Activated CD4-positive, CD25-positive, alpha-beta regulatory T cell (primary cell): ENCODE results near the gene PCDHB11.
"Not testable (repeated sequence)": the region's sequence is repeated elsewhere in the genome, so short reads cannot be mapped to it uniquely, and the experiment has no call there.

Experiments used
- DNase-seq, 4 experiments: peaks; one replicate each; lab custom pipeline; 2025; lab: John Stamatoyannopoulos, UW

PCDHB11 gene

GRCh38 chr5:141199359-141200235 is at the start of gene PCDHB11:
Gene PCDHB11, plus strand, starts transcription at chr5:141199627. Its CDS starts 148 bp downstream, at chr5:141199775.
- DNase-seq, result no peak

GRCh38 chr5:141149812-141150211 is 49.6 kb upstream of the PCDHB11 start, which contains the start of gene PCDHB6:
Gene PCDHB6, plus strand, starts transcription at chr5:141150057. Its CDS starts 201 bp downstream, at chr5:141150258.
- no peak for DNase-seq

DNA sequence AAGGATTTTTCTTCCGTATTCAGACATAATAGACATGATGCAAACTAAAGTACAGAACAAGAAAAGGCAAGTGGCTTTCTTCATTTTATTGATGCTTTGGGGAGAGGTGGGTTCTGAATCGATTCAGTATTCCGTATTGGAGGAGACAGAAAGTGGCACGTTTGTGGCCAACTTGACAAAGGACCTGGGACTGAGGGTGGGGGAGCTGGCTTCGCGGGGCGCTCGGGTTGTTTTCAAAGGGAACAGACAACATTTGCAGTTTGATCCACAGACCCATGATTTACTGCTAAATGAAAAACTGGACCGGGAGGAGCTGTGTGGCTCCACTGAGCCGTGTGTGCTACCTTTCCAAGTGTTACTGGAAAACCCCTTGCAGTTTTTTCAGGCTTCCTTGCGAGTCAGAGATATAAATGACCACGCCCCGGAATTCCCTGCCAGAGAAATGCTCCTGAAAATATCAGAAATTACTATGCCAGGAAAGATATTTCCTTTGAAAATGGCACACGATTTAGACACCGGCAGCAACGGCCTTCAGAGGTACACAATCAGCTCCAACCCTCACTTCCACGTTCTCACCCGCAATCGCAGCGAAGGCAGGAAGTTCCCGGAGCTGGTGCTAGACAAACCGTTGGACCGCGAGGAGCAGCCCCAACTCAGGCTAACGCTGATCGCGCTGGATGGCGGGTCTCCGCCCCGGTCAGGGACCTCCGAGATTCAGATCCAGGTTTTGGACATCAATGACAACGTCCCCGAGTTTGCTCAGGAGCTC is 49.0 kb upstream of the PCDHB11 start:
- no peak for DNase-seq

DNA sequence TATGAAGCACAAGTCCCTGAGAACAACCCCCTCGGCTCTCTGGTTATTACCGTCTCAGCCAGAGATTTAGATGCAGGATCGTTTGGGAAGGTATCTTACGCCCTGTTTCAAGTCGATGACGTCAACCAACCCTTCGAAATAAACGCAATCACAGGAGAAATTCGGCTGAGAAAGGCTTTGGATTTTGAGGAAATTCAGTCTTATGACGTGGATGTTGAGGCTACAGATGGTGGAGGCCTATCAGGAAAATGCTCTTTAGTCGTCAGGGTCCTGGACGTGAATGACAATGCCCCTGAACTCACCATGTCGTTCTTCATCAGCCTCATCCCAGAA is 48.5 kb upstream of the PCDHB11 start:
- DNase-seq, result no peak

GRCh38 chr5:141151632-141152031 is 47.8 kb upstream of the PCDHB11 start:
- DNase-seq, result not testable (repeated sequence)

GRCh38 chr5:141152096-141152495 is 47.3 kb upstream of the PCDHB11 start:
- DNase-seq, result not testable (repeated sequence)

GRCh38 chr5:141155540-141156374 is 43.7 kb upstream of the PCDHB11 start:
- DNase-seq, result no peak

GRCh38 chr5:141157356-141157755 is 42.1 kb upstream of the PCDHB11 start:
- DNase-seq, result not testable (repeated sequence)

GRCh38 chr5:141157901-141158300 is 41.5 kb upstream of the PCDHB11 start:
- DNase-seq, result not testable (repeated sequence)

GRCh38 chr5:141172381-141173204 is 26.8 kb upstream of the PCDHB11 start, which contains the start of gene PCDHB7:
Gene PCDHB7, plus strand, starts transcription at chr5:141172644. Its CDS starts 192 bp downstream, at chr5:141172836.
- no peak for DNase-seq

- not testable (repeated sequence) for DNase-seq
Measured at GRCh38 chr5:141174291-141175104, 24.9 kb upstream of the PCDHB11 start.

GRCh38 chr5:141175933-141176332 is 23.5 kb upstream of the PCDHB11 start:
- DNase-seq, result no peak

- DNase-seq, result not testable (repeated sequence)
Measured at GRCh38 chr5:141177577-141178191, 21.7 kb upstream of the PCDHB11 start, which contains the start of gene PCDHB8. Gene PCDHB8, plus strand, starts transcription at chr5:141177790. Its CDS starts 245 bp downstream, at chr5:141178035.

DNA sequence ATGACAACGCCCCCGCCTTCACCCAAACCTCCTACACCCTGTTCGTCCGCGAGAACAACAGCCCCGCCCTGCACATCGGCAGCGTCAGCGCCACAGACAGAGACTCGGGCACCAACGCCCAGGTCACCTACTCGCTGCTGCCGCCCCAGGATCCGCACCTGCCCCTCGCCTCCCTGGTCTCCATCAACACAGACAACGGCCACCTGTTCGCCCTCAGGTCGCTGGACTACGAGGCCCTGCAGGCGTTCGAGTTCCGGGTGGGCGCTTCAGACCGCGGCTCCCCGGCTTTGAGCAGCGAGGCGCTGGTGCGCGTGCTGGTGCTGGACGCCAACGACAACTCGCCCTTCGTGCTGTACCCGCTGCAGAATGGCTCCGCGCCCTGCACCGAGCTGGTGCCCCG is 20.1 kb upstream of the PCDHB11 start:
- DNase-seq, result not testable (repeated sequence)

DNA sequence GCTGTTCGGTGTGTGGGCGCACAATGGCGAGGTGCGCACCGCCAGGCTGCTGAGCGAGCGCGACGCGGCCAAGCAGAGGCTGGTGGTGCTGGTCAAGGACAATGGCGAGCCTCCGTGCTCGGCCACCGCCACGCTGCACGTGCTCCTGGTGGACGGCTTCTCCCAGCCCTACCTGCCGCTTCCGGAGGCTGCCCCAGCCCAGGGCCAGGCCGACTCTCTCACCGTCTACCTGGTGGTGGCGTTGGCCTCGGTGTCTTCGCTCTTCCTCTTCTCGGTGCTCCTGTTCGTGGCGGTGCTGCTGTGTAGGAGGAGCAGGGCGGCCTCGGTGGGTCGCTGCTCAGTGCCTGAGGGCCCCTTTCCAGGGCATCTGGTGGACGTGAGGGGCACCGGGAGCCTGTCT is 19.6 kb upstream of the PCDHB11 start:
- DNase-seq, result not testable (repeated sequence)

GRCh38 chr5:141180313-141180712 is 19.1 kb upstream of the PCDHB11 start:
- DNase-seq, result no peak

- no peak for DNase-seq
Measured at GRCh38 chr5:141182248-141182647, 17.2 kb upstream of the PCDHB11 start, which contains the start of gene PCDHB16. Gene PCDHB16, plus strand, starts transcription at chr5:141182387. Its CDS starts 173 bp downstream, at chr5:141182560.

GRCh38 chr5:141184117-141184855 is 15.1 kb upstream of the PCDHB11 start:
- not testable (repeated sequence) for DNase-seq
